NCI-H1694 treated with DMSO at 0.1 percent for 48 hours (cell line): Measurements from ENCODE around the gene TAP1.

ENCODE experiments used
- DNase-seq: peaks from one replicate; lab custom pipeline; 2025; lab: John Stamatoyannopoulos, UW

TAP1 gene

GRCh38 chr6:32803416-32803815, 50.1 kb downstream of the TAP1 start:
- no peak for DNase-seq

- DNase-seq: no peak
These were observed 53.8 kb downstream of the TAP1 start for GRCh38 chr6:32799740-32800139.

GRCh38 chr6:32799168-32799567, 54.3 kb downstream of the TAP1 start:
- no peak for DNase-seq

- DNase-seq: peak; percentile 5
These were observed 56.4 kb downstream of the TAP1 start for GRCh38 chr6:32796848-32797776.
